ENCODE measurements around the gene COMMD1.
"Not testable (repeated sequence)": the region's sequence is repeated elsewhere in the genome, so short reads cannot be mapped to it uniquely, and the experiment has no call there.

The COMMD1 gene

DNA sequence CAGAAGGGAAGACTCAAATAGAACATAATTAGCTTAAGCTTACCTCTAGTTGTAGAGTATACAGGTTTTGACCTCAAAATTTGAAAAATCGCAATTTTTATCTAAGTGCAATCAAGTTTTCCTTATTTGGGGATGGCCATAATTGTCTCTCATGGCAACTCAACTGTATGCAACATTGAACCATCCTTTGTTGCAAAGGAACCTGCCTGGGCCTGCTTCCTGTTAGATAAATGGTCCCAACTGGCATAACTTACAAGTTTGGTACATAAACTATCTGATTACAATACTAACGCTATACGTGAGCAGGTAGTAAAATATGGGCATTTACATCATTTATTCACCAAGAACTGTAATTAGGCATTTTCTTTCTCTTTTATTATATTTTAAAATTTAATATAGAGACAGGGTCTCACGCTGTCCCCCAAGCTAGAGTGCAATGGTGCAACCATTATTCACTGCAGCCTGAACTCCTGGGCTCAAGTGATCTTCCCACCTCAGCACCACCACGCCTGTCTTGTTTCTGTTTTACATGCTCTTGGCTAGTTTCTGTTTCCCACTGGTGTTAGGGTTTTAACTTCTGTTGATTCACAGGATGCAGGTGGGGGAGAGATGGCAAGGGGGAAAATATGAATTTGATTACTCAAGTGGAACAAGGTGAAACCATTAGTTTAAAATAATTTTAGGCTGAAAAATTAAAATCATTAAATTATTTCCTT lies 235.1 kb downstream of the COMMD1 start:
- DNase-seq, result no peak

DNA sequence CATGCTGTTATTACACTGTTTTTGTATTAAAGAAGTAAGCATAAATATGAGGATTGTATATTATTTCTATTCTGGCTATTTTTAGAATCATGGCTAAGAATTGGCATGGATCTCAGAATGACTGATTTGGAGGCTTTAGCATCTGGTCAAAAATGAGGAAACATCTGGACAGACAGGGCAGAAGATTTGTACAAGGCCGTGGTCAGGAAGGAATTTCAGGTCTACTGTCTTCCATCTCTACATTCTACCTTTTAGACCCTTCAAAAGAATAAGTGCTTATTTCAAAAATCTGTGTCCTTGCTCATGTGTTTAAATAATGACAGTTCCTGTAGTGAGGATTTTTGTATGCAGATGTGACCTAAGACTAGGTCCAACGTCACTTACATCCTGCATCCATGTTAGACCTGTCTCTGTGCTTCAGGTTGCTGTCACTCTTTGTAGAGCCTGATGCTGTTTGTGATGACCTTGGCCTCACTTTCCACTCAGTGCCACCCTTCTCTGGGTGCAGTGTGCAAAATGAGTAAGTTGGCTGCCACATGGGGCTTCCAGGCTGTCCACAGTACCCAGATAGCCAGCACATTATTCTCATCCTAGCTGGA lies 235.8 kb downstream of the COMMD1 start:
- no peak for DNase-seq

DNA sequence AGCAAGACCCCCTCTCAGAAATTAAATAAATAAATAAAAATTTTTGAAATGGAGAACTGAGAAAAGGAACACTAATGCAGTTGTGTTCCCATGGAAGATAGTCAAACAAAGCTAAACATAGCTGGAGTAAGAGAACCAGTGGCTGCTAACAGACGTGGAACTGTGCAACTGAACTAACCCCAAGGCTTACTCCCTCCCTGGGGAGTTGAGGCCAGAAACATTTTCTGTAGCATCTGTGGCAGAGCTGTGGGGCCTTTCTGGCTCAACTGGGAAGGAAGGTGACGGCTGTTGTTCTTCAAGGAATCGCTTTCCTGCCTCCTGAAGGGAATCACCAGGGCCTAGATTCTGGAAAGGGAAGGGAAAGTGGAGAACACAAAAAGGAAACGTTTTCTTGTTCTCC lies 236.6 kb downstream of the COMMD1 start:
- no peak for DNase-seq

DNA sequence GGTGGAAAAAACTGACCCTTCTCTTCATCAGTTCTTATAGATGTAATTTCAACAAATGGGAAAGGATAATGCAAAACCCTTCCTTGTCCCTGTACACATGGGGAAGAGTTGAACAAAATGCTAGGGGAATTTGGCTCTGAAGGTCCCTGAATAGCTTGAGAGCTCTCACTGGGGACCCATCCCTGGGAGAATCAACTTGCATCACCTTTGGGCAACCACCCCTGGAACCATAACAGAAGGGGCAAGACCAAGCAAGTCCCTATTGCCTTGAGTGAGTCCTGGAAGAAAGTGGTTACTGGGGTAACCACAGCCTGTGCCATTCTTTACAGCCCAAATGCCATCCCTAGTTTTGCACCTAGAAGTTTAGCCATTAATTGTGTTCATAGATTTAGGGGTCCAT lies 238.2 kb downstream of the COMMD1 start:
- DNase-seq, result no peak

DNA sequence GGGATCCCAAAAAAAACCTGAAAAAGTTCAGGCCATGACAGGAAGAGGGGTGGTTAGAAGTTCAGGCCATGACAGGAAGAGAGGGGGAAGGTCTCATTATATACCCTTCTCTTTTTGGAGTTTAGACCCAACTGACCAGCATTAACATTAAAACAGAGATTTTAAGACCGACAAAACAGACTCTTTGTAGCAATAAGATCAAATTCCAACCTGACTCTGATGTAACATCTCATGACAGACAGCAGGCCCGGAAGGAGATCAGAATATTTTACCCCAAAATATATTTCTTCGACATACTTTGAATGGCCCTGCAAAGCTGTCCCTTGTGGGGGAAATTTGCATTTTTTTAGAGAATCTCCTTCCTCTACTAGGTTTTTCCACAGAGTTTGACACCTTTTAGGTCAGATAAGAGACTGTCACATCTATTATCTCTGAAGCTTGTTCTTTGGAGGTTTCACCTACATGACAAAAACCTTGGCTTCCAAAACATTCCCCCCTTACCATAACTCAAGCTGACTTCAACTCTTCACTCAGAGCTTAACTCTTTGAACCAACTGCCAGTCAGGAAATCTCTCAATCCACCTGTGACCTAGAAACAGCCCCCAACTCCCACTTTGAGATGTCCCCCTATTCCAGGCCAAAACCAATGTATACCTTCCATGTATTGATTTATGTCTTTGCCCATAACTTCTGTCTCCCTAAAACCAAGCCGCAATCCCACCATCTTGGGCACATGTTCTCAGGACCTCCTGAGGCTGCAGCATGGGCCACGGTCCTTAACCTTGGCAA lies 239.4 kb downstream of the COMMD1 start:
- no peak for DNase-seq

DNA sequence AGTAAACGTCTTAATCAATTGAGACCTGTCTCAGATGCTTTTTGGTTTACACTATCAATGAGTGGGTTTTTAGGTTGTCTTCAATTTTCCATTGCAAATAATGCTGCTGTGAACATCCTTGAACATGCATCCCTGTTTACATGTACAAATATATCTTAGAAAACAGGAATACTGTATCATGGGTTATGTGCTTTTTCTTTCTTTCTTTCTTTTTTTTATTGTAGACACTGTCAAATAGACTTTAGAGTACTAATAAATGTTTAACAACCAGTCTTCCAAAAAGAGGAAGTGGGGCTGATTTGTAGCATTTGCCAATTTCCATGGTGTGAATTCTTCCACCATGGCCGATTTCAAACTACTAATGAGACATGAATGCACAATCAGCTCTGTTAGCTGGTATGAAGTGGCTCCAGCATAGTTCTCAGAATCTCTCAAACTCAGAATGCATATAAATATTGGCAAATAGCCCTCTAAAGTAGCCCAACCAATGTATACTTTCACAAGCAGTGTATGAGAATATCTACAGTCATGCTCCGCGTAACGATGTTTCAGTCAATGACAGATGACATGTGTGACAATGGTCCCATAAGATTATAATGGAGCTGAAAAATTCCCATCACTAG lies 240.1 kb downstream of the COMMD1 start:
- DNase-seq, result no peak

DNA sequence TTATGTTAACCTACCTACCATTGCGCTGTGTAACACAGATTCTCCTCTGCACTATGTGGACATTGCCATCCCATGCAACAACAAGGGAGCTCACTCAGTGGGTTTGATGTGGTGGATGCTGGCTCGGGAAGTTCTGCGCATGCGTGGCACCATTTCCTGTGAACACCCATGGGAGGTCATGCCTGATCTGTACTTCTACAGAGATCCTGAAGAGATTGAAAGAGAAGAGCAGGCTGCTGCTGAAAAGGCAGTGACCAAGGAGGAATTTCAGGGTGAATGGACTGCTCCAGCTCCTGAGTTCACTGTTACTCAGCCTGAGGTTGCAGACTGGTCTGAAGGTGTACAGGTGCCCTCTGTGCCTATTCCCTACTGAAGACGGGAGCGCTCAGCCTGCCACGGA lies 241.3 kb downstream of the COMMD1 start:
- DNase-seq, result not testable (repeated sequence)

DNA sequence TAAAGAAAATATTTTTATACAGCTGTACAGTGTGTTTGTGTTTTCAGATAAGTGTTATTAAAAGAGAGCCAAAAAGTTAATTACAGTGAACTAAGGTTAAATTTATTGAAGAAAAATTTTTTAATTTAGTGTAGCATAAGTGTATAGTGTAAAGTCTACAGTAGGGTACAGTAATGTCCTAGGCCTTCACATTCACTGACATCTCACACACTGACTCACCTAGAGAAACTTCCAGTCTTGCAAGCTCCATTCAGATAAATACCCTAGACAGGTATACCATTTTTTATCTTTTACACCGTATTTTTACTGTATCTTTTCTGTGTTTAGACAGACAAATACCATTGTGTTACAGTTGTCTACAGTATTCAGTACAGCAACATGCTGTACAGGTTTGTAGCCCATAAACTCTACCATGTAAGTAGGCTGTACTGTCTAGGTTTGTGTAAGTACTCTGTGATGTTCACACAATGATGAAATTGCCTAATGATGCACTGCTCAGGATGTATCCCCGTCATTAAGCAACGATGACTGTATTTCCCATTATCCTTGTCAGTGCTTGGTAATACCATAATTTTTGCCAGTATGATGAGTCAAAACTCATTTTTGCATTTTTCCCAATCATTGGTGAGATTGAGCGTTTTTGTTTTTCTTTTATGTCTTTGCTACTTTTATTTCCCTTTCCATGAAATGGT lies 242.3 kb downstream of the COMMD1 start:
- no peak for DNase-seq

DNA sequence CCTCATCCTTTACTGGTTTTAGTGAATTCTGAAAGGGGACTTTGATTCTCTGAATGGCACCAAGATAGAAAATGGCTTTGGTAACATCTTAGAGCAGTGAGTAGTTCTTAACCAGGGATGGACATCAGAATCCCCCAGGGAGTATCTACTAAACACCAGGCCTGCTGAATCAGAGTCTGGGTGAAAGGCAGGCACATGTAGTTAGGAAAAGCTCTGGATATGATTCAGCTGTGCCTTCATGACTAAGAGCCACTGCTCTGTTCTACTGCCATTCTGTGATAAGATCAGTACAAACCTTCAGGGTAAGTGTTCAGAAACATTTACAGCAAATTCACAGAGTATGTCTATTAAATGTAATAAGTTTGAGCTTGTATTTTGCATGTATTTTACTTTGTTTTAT lies 244.2 kb downstream of the COMMD1 start:
- no peak for DNase-seq

DNA sequence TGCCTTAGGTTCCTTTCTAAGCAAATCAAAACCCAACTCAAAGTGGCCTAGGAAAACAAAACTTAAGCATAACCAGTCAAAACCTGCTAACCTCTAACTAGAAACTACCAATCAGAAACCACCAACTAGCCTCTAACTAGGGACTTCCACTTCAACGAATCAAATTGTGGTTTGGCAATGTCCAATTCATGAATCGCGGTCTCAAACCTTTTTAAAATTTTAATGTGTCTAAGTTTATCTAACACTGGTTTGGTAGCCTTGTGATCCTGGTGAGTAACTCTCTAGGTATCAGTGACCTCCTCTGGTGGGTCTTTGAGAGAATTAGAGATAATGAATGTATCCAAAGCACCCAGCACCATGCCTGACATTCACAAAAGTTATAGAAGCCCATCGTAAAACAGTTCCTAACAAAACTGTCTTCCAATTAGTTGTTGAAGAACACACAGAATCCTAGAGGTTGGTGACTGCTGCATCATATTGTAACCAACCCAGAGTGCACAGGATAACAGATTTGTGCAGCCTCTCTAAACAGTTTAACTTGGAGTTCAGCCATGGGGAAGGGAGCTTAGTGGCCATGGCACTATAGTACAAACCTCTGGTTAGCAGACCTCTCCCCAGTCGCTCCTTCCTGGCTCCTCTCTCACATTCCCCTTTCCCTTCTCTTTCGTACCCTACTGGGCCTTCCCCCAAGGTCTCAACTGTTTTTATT lies 245.3 kb downstream of the COMMD1 start:
- no peak for DNase-seq

DNA sequence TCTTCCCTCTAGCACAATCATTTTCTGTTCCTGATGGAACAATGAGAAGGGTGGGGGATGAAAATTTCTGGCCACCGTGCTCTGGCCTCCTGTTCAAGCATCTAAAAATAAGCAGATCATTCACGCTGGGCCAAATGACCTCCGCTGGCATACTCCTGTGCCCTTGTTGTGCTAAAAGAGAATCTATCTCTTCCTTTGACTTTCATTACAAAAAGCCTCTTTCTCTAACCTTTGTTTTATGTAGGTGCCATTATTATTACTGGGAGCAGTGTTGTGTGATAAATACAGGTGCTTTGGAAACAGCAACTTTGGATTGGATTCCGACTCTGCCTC lies 245.8 kb downstream of the COMMD1 start:
- no peak for DNase-seq

DNA sequence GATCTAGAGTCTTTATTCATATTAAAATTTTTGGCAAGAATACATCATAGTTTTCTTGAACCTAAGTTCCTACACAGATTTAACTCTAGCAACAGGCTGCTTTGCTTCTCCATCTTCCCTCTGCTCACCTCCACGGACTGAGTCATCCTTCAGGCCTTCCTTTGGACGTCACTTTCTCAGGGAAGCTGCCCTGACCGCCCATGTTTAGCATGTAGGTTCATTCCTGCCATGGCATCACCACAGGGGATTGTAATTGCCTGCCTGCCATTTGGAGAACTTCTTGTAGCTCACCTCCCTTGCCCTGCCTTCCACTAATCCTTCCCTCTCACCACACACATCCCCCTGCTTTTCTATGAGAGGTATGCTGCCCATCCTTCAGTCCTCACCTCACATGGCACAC lies 246.5 kb downstream of the COMMD1 start:
- no peak for DNase-seq

DNA sequence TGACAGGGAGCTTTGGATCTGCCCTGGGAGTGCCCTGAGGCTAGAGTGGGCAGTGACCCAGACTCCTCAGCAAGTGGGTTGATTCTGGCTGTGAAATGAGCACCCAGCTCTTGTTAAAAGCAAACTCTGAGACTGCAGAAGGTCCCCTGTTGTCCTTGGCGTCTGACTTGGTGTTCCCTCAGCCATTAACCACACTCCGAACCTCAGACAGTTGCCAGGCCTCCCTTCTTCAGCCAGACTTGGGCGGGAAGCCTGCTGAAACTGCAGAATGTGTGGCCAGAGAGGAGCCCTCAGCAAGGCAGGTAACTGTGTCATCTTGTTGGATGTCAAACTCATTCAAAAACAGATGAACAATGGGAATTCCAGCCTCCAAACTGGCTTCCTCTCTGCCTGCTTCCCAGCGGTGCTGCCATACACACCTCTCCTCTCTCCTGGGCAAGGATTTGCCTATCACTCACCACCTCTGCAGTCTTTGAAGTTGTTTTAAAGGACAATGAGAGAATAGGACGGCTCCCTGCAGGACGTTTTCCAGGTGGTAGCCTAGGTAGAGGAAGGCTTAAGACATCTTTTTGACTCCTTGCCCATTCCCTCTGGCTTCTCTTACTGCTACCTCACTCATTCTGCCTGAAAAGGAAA lies 251.5 kb downstream of the COMMD1 start:
- DNase-seq, result no peak

DNA sequence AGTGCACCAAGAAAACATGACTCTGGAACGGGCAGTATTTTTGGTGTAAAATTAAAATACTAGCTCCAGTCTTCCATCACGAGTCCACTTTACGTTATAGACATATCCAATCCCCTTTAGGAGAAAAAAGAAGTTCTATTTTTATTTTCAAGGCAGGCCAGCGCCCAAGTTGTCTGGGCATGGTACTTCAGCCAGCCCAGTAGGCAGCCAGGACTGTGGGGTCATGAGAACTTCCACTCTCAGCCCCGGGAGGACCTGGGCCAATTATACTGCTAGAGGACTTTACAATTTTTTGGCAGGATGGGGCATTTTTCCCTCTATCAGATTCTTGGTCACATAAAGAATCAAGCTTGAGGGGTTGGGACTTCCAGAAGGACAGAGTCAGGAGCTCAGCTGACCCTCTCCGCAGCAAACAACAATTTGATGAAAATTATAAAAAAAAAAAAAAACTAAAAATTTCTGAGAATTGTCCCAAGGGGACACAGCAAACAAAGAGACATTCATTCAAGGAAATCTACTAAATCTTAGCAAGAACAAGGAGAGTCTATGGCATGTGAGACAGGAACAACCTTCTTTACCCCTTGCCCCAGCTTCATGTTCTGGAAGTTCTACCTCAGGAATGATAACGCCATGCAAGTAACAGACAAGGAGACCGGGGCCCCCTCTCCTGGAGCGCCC lies 253.1 kb downstream of the COMMD1 start:
- no peak for DNase-seq

DNA sequence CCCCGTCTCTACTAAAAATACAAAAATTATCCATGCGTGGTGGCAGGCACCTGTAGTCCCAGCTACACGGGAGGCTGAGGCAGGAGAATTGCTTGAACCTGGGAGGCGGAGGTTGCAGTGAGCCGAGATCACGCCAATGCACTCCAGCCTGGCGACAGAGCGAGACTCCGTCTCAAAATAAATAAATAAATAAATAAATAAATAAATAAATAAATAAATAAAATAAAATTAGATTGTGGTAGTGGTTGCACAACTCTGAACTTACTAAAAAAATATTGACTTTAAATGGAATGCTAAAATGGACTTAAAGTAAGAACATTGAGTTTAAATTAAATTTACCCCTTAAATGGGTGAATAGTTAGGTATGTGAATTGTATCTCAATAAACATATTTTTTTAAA lies 255.2 kb downstream of the COMMD1 start:
- not testable (repeated sequence) for DNase-seq

DNA sequence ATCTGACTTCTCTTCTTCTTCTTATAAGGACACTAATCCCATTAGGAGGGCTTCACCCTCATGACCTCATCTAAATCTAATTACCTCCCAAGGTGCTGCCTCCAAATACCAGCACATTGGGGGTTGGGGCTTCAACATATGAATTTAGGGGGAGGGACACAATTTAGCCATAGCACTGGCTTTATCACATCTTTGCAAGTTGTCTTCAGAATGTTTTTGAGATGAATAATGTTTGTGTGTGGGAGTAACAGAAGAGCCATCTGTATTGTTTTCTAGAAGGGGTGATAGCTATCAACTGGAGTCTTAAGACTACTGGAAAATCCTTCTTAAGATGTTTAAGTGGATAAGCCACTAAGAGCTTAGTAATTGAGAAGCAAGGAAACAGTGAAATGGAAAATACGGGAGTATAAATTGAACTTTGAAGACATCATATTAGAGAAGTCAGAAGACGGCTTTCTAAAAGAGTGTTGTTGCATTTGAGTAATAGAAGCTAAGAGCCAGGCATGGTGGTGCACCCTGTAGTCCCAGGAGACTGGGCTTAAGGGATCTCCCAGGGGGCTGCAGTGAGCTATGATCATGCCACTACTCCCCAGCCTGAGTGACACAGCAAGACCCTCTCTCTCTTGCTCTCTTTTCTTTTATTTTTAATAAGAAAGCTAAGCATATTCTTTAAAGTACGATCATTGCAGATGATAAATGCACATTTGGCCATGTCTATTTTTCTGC lies 257.8 kb downstream of the COMMD1 start:
- DNase-seq, result no peak

DNA sequence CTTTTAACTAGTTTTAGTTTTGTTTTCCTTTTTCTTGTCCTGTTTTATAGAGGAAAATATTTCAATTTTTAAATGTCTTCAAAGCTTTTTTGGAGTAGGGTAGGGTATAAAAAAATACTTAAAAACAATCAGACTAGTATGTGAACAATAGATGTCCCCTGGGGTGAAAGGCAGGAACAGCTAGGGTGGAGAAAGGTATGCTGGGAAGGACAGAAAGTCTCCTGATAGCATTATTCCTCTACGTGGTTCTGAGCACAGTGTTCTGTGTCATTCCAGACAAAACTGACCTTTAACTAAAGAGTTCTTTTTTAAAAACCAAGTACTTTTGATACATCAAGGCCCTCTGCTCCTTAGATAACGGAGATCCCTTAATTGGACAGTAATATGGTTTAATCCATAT lies 258.4 kb downstream of the COMMD1 start:
- DNase-seq, result no peak

DNA sequence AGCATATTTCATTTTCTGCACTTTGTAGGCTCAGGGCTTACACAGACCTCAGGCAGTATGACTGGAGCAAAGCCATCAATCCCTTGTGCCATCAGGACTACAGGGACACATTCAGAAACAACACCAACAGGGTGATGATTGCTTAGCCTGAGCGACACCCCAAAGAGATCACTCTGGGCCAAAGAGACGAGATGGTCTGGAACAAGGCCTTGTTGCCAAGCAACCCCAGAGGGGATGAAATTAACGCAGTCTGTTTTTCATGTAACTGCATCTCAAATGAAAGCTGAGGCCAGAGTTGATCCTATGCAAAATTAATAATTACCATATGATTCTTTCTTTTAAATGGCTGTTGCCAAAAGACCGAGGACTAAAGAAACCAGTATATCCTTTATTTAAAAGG lies 270.3 kb downstream of the COMMD1 start:
- no peak for DNase-seq

DNA sequence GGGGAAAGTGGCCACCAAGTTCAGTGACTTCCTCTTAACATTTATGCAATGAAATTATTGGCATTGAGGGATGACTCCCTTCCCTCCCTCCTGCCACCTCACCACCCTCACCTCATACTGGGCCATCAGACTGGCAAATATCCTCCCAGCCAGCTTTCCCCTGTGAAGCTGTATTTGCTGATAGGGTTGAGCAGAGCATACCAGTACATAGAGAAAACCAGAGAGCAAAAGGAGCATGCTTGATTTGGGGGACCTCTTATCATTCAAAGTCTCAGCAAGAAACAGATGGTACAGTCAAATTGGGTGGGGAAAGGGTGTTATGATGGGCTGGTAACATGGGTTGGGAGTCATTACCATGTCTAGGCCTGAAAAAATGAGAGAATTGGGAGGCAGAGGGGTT lies 271.3 kb downstream of the COMMD1 start:
- DNase-seq, result no peak

DNA sequence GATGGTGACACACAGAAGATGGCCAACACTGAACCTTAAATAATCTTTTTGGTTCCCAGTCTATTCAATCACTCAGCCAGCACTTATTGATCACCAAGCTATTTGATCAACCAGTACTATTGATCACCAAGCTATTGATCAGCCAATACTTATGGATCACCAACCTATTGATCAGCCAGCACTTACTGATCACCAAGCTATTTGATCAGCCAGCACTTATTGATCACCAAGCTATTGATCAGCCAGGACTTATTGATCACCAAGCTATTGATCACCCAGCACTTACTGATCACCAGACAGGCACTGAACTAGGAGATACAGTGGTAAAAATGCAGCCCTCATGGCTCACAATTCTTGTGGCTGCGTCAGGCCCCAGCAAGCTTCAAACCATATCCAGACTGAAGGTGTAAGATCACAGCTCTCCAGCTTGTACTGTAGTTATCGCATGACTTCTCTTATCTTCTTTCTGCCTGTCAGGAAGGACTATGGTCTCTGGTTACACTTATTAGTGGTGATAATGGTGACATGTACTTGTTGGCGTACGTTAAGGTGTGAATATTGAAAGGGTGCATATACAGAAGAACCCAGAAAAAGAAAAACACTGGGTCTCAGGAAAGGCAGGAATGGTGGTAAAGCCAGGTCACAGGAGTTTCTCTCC lies 272.0 kb downstream of the COMMD1 start:
- DNase-seq, result no peak

Data from right kidney (tissue), 1 donor.